ENCODE results near the gene SLC6A19. TPM values are rescaled to one million over a fixed set of nuclear protein-coding genes. Genes with fewer than 3 reads are reported as not detected.

The SLC6A19 gene
- total RNA-seq, 1 donor from 2014 or later = not detected

- DNase-seq (ENCODE audit: missing footprints) = peak; percentile 69
- no peak for ATAC-seq
- intact Hi-C loops (cut with DNase I) = loop anchor here (5.0 kb wide), 1 partner anchor 173 kb away; no protein-coding TSS in a partner anchor
Observed at GRCh38 chr5:1164696-1165630, 36.4 kb upstream of the SLC6A19 start.

GRCh38 chr5:1165864-1166263 lies 35.5 kb upstream of the SLC6A19 start:
- intact Hi-C loops (cut with DNase I) = loop anchor here (5.0 kb wide), 1 partner anchor 174 kb away; no protein-coding TSS in a partner anchor
- ATAC-seq (no peak), DNase-seq (ENCODE audit: missing footprints) (no peak)

GRCh38 chr5:1166370-1166769 lies 35.0 kb upstream of the SLC6A19 start:
- intact Hi-C loops (cut with DNase I) = loop anchor here (5.0 kb wide), 1 partner anchor 174 kb away; no protein-coding TSS in a partner anchor
- DNase-seq (ENCODE audit: missing footprints) (no peak), ATAC-seq (no peak)

GRCh38 chr5:1167361-1167727 lies 34.1 kb upstream of the SLC6A19 start:
- ATAC-seq (no peak), DNase-seq (ENCODE audit: missing footprints) (peak; percentile 13)
- intact Hi-C loops (cut with DNase I) = loop anchor here (1.0 to 5.0 kb wide), 2 partner anchors 175 to 244 kb away; no protein-coding TSS in a partner anchor

- ATAC-seq = peak; percentile 81
- DNase-seq (ENCODE audit: missing footprints) = peak; percentile 85
- intact Hi-C loops (cut with DNase I) = loop anchor here (1.0 to 5.0 kb wide), 3 partner anchors 176 to 477 kb away; no protein-coding TSS in a partner anchor
Observed at GRCh38 chr5:1167728-1168709, 33.4 kb upstream of the SLC6A19 start.

GRCh38 chr5:1168796-1169195 lies 32.6 kb upstream of the SLC6A19 start:
- intact Hi-C loops (cut with DNase I) = loop anchor here (2.0 to 5.0 kb wide), 2 partner anchors 176 to 476 kb away; no protein-coding TSS in a partner anchor
- ATAC-seq (no peak), DNase-seq (ENCODE audit: missing footprints) (peak; percentile 50)

GRCh38 chr5:1169211-1170115 lies 31.9 kb upstream of the SLC6A19 start:
- intact Hi-C loops (cut with DNase I) = loop anchor here (2.0 to 5.0 kb wide), 2 partner anchors 177 to 475 kb away; no protein-coding TSS in a partner anchor
- DNase-seq (ENCODE audit: missing footprints) (peak; percentile 52), ATAC-seq (no peak)

GRCh38 chr5:1171340-1171941 lies 30.0 kb upstream of the SLC6A19 start:
- intact Hi-C loops (cut with DNase I) = no loop called here
- DNase-seq (ENCODE audit: missing footprints) (peak; percentile 35), ATAC-seq (no peak)

GRCh38 chr5:1172007-1172581 lies 29.3 kb upstream of the SLC6A19 start:
- ATAC-seq = no peak

GRCh38 chr5:1172670-1173404 lies 28.6 kb upstream of the SLC6A19 start:
- ATAC-seq (no peak), DNase-seq (ENCODE audit: missing footprints) (no peak)
- intact Hi-C loops (cut with DNase I) = no loop called here

More at GRCh38 chr5:1172007-1172581, 29.3 kb upstream of the SLC6A19 start:
- DNase-seq (ENCODE audit: missing footprints) = peak; percentile 60
- intact Hi-C loops (cut with DNase I) = no loop called here

- ATAC-seq (no peak), DNase-seq (ENCODE audit: missing footprints) (no peak)
- intact Hi-C loops (cut with DNase I) = loop anchor here (2.0 kb wide), 1 partner anchor 251 kb away; no protein-coding TSS in a partner anchor
Observed at GRCh38 chr5:1173485-1174070, 27.8 kb upstream of the SLC6A19 start.

- no peak for DNase-seq (ENCODE audit: missing footprints)
- intact Hi-C loops (cut with DNase I) = loop anchor here (2.0 kb wide), 1 partner anchor 252 kb away; no protein-coding TSS in a partner anchor
- ATAC-seq = peak; percentile 74
Observed at GRCh38 chr5:1174122-1174936, 27.1 kb upstream of the SLC6A19 start.

GRCh38 chr5:1175015-1175414 lies 26.4 kb upstream of the SLC6A19 start:
- DNase-seq (ENCODE audit: missing footprints) (no peak), ATAC-seq (no peak)
- intact Hi-C loops (cut with DNase I) = loop anchor here (2.0 kb wide), 1 partner anchor 252 kb away; no protein-coding TSS in a partner anchor

- intact Hi-C loops (cut with DNase I) = loop anchor here (2.0 kb wide), 1 partner anchor 253 kb away; no protein-coding TSS in a partner anchor
- no peak for ATAC-seq
- DNase-seq (ENCODE audit: missing footprints) = peak; percentile 51
Observed at GRCh38 chr5:1175801-1176472, 25.5 kb upstream of the SLC6A19 start.
